CD4-positive, alpha-beta memory T cell (primary cell): ENCODE results near the gene TMEM87B. TPM values are rescaled to one million over a fixed set of nuclear protein-coding genes. Genes with fewer than 3 reads are reported as not detected.
A peak's percentile ranks its signal among the peaks of the same experiment; 100 is the strongest.

Experiments used
- CTCF ChIA-PET: fragments of 350-600 bp; sonication (Branson Sonifier 250); formaldehyde crosslinking; loops from one replicate; lab custom pipeline; 2021; ENCODE audit warnings: inconsistent platforms; ENCODE audit not compliant: partially characterized antibody; lab: Charles Lee
- POLR2A ChIA-PET: fragments of 350-600 bp; sonication (Branson Sonifier 250); formaldehyde crosslinking; loops from one replicate; lab custom pipeline; 2021; ENCODE audit not compliant: partially characterized antibody; lab: Charles Lee
- DNase-seq, 5 donors: peaks; one replicate each; pipeline versions ENCODE4 v3.0.0 to v3.0.0-alpha.2; 2020 to 2022; ENCODE audit warnings: mixed read lengths in 1 of 5
- H3K27ac ChIP-seq: one replicate; pipeline ENCODE4 v1.7.0; 2013; ENCODE audit warnings: low read depth, low read length
- H3K27me3 ChIP-seq: 2 replicates; pipeline ENCODE4 v1.7.0; 2013; ENCODE audit warnings: mild to moderate bottlenecking, low read length, moderate library complexity; ENCODE audit not compliant: insufficient read depth
- H3K36me3 ChIP-seq: 2 replicates; pipeline ENCODE4 v1.7.0; 2013; ENCODE audit warnings: mild to moderate bottlenecking, low read length, moderate library complexity; ENCODE audit not compliant: insufficient read depth
- H3K4me1 ChIP-seq: 2 replicates; pipeline ENCODE4 v1.7.0; 2013; ENCODE audit warnings: mild to moderate bottlenecking, low read length, moderate library complexity; ENCODE audit not compliant: insufficient read depth
- H3K4me3 ChIP-seq, 2 donors: one replicate each; pipeline ENCODE4 v1.7.0; 2013; ENCODE audit warnings: low read length in 2 of 2, mild to moderate bottlenecking in 1 of 2
- H3K9me3 ChIP-seq, 2 donors: one replicate each; pipeline ENCODE4 v1.7.0; 2013; ENCODE audit warnings: low read length in 2 of 2, control low read depth in 1 of 2; ENCODE audit not compliant: control insufficient read depth in 1 of 2
- H3K27ac Mint-ChIP-seq, 7 donors: one replicate each; pipeline ENCODE4 v1.8.0; 2020 to 2021; ENCODE audit warnings: mixed read lengths in 7 of 7, mild to moderate bottlenecking in 6 of 7, inconsistent platforms in 3 of 7, moderate library complexity in 3 of 7
- H3K27me3 Mint-ChIP-seq, 2 donors: one replicate each; pipeline ENCODE4 v1.8.0; 2020 to 2021; ENCODE audit warnings: mixed read lengths in 2 of 2
- H3K36me3 Mint-ChIP-seq, 2 donors: one replicate each; pipeline ENCODE4 v1.8.0; 2020 to 2021; ENCODE audit warnings: mixed read lengths in 2 of 2, inconsistent platforms in 1 of 2, mild to moderate bottlenecking in 1 of 2
- H3K4me1 Mint-ChIP-seq, 4 donors: one replicate each; pipeline ENCODE4 v1.8.0; 2020 to 2021; ENCODE audit warnings: mixed read lengths in 4 of 4, mild to moderate bottlenecking in 1 of 4
- H3K4me3 Mint-ChIP-seq, 8 donors: one replicate each; pipeline ENCODE4 v1.8.0; 2020 to 2021; ENCODE audit warnings: mixed read lengths in 8 of 8, mild to moderate bottlenecking in 7 of 8, moderate library complexity in 6 of 8, inconsistent platforms in 3 of 8
- H3K9me3 Mint-ChIP-seq, 8 donors: one replicate each; pipeline ENCODE4 v1.8.0; 2020 to 2021; ENCODE audit warnings: mixed read lengths in 8 of 8, mild to moderate bottlenecking in 5 of 8, inconsistent platforms in 3 of 8, moderate library complexity in 1 of 8
- intact Hi-C: fragments of 100-400 bp; cut with micrococcal nuclease; formaldehyde crosslinking; loops from one replicate; pipeline ENCODE4 v1.15.1; 2023
- polyA plus RNA-seq, 2 donors: library from polyadenylated mRNA; unstranded; fragments of 300-500 nt; fragmentation: Illumina TruSeq; gene quantifications; one replicate each; pipeline ENCODE4 v1.2.3, GENCODE V29; 2021
- total RNA-seq, 2 experiments: library from RNA; stranded (reverse); gene quantifications; one replicate each; pipeline ENCODE4 v1.2.3, GENCODE V29; 2021

The TMEM87B gene
- total and polyA plus RNA-seq, 4 experiments from 2014 or later = 12.5 to 28.7 (median 21.8) TPM

DNA sequence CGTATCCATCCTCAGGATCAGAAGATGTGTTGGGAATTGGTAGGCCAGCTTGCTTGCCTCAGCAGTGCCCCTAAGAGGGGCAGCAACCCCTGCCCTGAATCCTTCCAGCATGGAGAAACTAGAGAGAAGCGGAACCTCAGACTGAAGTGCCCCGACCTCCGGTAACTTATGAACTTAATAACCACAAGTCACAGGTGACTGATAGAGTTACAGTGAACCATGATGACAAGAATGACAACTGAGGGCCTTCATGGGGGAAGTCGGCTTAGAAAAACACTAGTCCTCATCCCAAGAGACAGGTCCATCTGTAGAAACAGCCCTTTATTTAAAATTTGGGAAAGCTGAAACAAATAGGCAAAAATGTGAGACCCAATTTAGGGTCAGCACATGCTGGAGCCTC lies 42.5 kb upstream of the TMEM87B start:
- no peaks in the 10 kb centered on the region for H3K36me3 Mint-ChIP-seq
- no peak overlapping the region for H3K4me3 Mint-ChIP-seq
- no peaks in the 10 kb centered on the region for H3K9me3 Mint-ChIP-seq
- DNase-seq = no peak
- no peak overlapping the region for H3K27ac Mint-ChIP-seq
- no peak overlapping the region for H3K27ac ChIP-seq
- ChIA-PET POLR2A (no interaction called here), CTCF (no interaction called here)
- no peaks in the 10 kb centered on the region for H3K4me1 Mint-ChIP-seq
- H3K36me3 ChIP-seq = no peaks in the 10 kb centered on the region
- H3K4me1 ChIP-seq = no peaks in the 10 kb centered on the region
- no peak overlapping the region for H3K4me3 ChIP-seq
- peaks cover 0 to 4% of the 10 kb centered on the region in 2 donors for H3K27me3 Mint-ChIP-seq
- intact Hi-C loops = no loop called here
- H3K27me3 ChIP-seq = no peaks in the 10 kb centered on the region
- no peaks in the 10 kb centered on the region for H3K9me3 ChIP-seq

DNA sequence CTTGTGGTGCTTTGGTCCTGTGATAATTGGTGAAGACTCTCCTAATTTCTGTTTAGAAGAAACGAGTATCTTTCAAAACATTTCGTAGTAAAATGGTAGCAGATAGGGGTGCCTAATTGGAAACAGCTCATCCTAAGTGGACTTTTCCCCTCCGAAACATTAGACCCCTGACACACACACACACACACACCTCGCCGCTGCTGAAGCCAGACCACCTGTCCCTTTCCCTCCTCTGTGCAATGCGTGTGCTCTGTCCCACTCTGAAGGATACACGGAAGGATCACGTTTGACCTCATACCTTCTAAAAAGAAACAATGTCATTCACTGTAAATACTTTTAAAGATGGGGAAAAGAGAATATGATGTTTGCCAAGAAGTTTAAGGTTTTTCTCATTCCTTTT lies 36.2 kb upstream of the TMEM87B start:
- CTCF ChIA-PET = no interaction called here
- H3K27ac ChIP-seq = no peak overlapping the region
- no peaks in the 10 kb centered on the region for H3K9me3 ChIP-seq
- H3K4me1 ChIP-seq = no peaks in the 10 kb centered on the region
- H3K4me3 ChIP-seq = no peak overlapping the region
- POLR2A ChIA-PET = no interaction called here
- H3K4me3 Mint-ChIP-seq = no peak overlapping the region
- intact Hi-C loops = no loop called here
- H3K9me3 Mint-ChIP-seq = no peaks in the 10 kb centered on the region
- H3K27ac Mint-ChIP-seq = peak overlapping the region in 1 of 7 donors; percentile 75
- H3K36me3 Mint-ChIP-seq = no peaks in the 10 kb centered on the region
- peaks cover 4 to 11% of the 10 kb centered on the region in 2 donors for H3K27me3 Mint-ChIP-seq
- no peak for DNase-seq
- H3K27me3 ChIP-seq = no peaks in the 10 kb centered on the region
- no peaks in the 10 kb centered on the region for H3K4me1 Mint-ChIP-seq
- H3K36me3 ChIP-seq = no peaks in the 10 kb centered on the region

- Histone ChIP-seq H3K9me3 (no peaks in the 10 kb centered on the region), H3K36me3 (no peaks in the 10 kb centered on the region), H3K4me3 (no peak overlapping the region), H3K4me1 (no peaks in the 10 kb centered on the region), H3K27ac (no peak overlapping the region), H3K27me3 (no peaks in the 10 kb centered on the region)
- DNase-seq = no peak
- peaks cover 4 to 11% of the 10 kb centered on the region in 2 donors for H3K27me3 Mint-ChIP-seq
- no peaks in the 10 kb centered on the region for H3K9me3 Mint-ChIP-seq
- ChIA-PET CTCF (no interaction called here), POLR2A (interaction anchor here (0.6 kb wide), 1 partner anchor 35 kb away, joined by 3 read pairs; the partner anchor contains the start of gene TMEM87B)
- intact Hi-C loops = no loop called here
- H3K36me3 Mint-ChIP-seq = no peaks in the 10 kb centered on the region
- no peak overlapping the region for H3K4me3 Mint-ChIP-seq
- H3K4me1 Mint-ChIP-seq = no peaks in the 10 kb centered on the region
- H3K27ac Mint-ChIP-seq = no peak overlapping the region
Measured at GRCh38 chr2:112019569-112019982, 35.5 kb upstream of the TMEM87B start.

- CTCF ChIA-PET = no interaction called here
- H3K4me1 ChIP-seq = no peaks in the 10 kb centered on the region
- no peaks in the 10 kb centered on the region for H3K9me3 Mint-ChIP-seq
- H3K4me3 ChIP-seq = no peak overlapping the region
- no peak overlapping the region for H3K4me3 Mint-ChIP-seq
- no peak overlapping the region for H3K27ac ChIP-seq
- peaks cover 4 to 11% of the 10 kb centered on the region in 2 donors for H3K27me3 Mint-ChIP-seq
- H3K27ac Mint-ChIP-seq = no peak overlapping the region
- H3K4me1 Mint-ChIP-seq = no peaks in the 10 kb centered on the region
- POLR2A ChIA-PET = no interaction called here
- DNase-seq = no peak
- H3K27me3 ChIP-seq = no peaks in the 10 kb centered on the region
- H3K36me3 ChIP-seq = no peaks in the 10 kb centered on the region
- H3K36me3 Mint-ChIP-seq = no peaks in the 10 kb centered on the region
- intact Hi-C loops = no loop called here
- H3K9me3 ChIP-seq = no peaks in the 10 kb centered on the region
Measured at GRCh38 chr2:112020561-112020960, 34.5 kb upstream of the TMEM87B start.

DNA sequence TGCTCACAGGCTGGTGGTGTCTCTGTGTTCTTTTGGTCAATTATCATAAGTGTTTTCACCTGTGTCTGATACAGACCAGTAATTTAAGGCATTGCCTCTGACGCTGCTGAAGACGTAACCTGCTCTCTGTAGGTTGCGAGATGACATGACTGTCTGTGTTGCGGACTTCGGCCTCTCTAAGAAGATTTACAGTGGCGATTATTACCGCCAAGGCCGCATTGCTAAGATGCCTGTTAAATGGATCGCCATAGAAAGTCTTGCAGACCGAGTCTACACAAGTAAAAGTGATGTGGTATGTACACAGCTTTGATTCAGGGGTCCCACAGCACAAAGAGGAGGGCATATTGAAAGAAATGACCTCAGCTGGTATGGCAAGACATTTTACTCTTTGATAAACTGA lies 33.8 kb upstream of the TMEM87B start:
- H3K27me3 ChIP-seq = no peaks in the 10 kb centered on the region
- H3K36me3 ChIP-seq = no peaks in the 10 kb centered on the region
- Mint-ChIP-seq H3K4me1 (no peaks in the 10 kb centered on the region), H3K27me3 (peaks cover 4 to 11% of the 10 kb centered on the region in 2 donors), H3K36me3 (no peaks in the 10 kb centered on the region), H3K4me3 (no peak overlapping the region), H3K9me3 (no peaks in the 10 kb centered on the region), H3K27ac (no peak overlapping the region)
- H3K4me1 ChIP-seq = no peaks in the 10 kb centered on the region
- ChIA-PET POLR2A (no interaction called here), CTCF (no interaction called here)
- no peak overlapping the region for H3K4me3 ChIP-seq
- DNase-seq = no peak
- intact Hi-C loops = no loop called here
- no peaks in the 10 kb centered on the region for H3K9me3 ChIP-seq
- no peak overlapping the region for H3K27ac ChIP-seq

GRCh38 chr2:112021781-112022231 lies 33.3 kb upstream of the TMEM87B start:
- CTCF ChIA-PET = no interaction called here
- Mint-ChIP-seq H3K36me3 (no peaks in the 10 kb centered on the region), H3K27me3 (peaks cover 4 to 7% of the 10 kb centered on the region in 2 donors), H3K27ac (no peak overlapping the region), H3K9me3 (no peaks in the 10 kb centered on the region), H3K4me3 (no peak overlapping the region), H3K4me1 (no peaks in the 10 kb centered on the region)
- no peak overlapping the region for H3K4me3 ChIP-seq
- no peaks in the 10 kb centered on the region for H3K27me3 ChIP-seq
- H3K27ac ChIP-seq = no peak overlapping the region
- intact Hi-C loops = no loop called here
- POLR2A ChIA-PET = no interaction called here
- DNase-seq = no peak
- no peaks in the 10 kb centered on the region for H3K9me3 ChIP-seq
- no peaks in the 10 kb centered on the region for H3K4me1 ChIP-seq
- H3K36me3 ChIP-seq = no peaks in the 10 kb centered on the region

- Mint-ChIP-seq H3K27me3 (peaks cover 4 to 7% of the 10 kb centered on the region in 2 donors), H3K9me3 (no peaks in the 10 kb centered on the region), H3K36me3 (no peaks in the 10 kb centered on the region), H3K27ac (no peak overlapping the region), H3K4me1 (no peaks in the 10 kb centered on the region), H3K4me3 (no peak overlapping the region)
- H3K4me1 ChIP-seq = no peaks in the 10 kb centered on the region
- ChIA-PET POLR2A (no interaction called here), CTCF (no interaction called here)
- no peaks in the 10 kb centered on the region for H3K27me3 ChIP-seq
- no peak overlapping the region for H3K4me3 ChIP-seq
- DNase-seq = no peak
- H3K27ac ChIP-seq = no peak overlapping the region
- H3K36me3 ChIP-seq = no peaks in the 10 kb centered on the region
- intact Hi-C loops = no loop called here
- H3K9me3 ChIP-seq = no peaks in the 10 kb centered on the region
Measured at GRCh38 chr2:112023707-112024106, 31.4 kb upstream of the TMEM87B start.

- no peak overlapping the region for H3K27ac Mint-ChIP-seq
- DNase-seq = no peak
- no peaks in the 10 kb centered on the region for H3K36me3 Mint-ChIP-seq
- H3K4me1 Mint-ChIP-seq = no peaks in the 10 kb centered on the region
- H3K4me3 Mint-ChIP-seq = no peak overlapping the region
- H3K27me3 ChIP-seq = no peaks in the 10 kb centered on the region
- H3K9me3 Mint-ChIP-seq = no peaks in the 10 kb centered on the region
- POLR2A ChIA-PET = no interaction called here
- CTCF ChIA-PET = no interaction called here
- peaks cover 3 to 4% of the 10 kb centered on the region in 2 donors for H3K27me3 Mint-ChIP-seq
- H3K27ac ChIP-seq = no peak overlapping the region
- no peaks in the 10 kb centered on the region for H3K36me3 ChIP-seq
- intact Hi-C loops = no loop called here
- H3K4me1 ChIP-seq = no peaks in the 10 kb centered on the region
- H3K9me3 ChIP-seq = no peaks in the 10 kb centered on the region
- no peak overlapping the region for H3K4me3 ChIP-seq
Measured at GRCh38 chr2:112024231-112024630, 30.8 kb upstream of the TMEM87B start.
